ENCODE data around the gene NBEAL2.

DNA sequence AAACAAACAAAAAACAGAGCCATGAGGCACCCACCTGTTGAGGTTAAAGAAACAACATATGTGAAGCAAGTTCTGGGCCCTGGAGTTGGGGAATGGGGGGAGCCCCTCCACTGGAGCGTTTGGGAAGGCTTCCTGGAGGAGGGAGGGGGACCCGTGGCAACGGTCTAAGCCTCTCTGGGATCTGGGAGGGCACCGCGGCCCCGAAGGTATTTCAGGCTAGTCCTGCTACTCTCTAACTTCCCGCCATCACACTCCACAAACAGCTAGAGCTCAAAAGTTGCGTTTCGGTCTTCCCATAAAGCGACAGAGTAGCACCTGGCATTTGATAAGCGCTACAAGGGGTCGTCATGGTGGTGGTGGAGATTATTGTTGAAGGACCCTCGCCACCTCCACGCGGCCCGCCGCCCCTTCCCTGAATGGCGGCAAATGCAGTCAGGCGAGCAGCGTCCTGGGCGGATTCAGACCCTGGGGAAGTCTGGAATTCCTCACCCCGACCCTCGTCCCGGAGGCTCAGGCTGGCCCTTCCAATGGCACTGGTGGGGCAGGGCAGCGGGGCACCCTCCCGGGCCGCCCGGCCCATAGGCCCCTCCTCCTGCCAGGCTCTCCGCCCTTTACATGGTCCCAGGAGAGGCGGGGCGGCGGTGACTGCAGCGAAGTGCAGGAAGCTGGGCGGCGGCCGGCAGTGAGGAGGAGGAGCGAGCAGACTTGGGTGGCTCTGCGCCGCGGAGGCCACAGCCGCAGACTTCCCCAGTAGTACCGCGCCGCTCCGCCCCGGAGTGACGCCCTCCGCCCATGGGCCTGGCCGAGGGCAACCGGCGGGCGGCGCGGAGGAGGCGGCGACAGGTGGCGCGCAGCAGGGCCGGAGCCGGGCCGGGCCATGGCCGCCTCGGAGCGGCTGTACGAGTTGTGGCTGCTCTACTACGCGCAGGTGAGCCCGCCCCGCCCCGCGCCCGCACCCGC is at the start of gene NBEAL2:
- TF ChIP-seq POLR2A (IDR thresholded peaks at IDR 0.05; ENCODE audit: low read depth, low read length) (no peak), MAFK (IDR thresholded peaks at IDR 0.05; ENCODE audit: low read depth, low read length) (no peak)
- TF ChIP-seq, protein P1, sequence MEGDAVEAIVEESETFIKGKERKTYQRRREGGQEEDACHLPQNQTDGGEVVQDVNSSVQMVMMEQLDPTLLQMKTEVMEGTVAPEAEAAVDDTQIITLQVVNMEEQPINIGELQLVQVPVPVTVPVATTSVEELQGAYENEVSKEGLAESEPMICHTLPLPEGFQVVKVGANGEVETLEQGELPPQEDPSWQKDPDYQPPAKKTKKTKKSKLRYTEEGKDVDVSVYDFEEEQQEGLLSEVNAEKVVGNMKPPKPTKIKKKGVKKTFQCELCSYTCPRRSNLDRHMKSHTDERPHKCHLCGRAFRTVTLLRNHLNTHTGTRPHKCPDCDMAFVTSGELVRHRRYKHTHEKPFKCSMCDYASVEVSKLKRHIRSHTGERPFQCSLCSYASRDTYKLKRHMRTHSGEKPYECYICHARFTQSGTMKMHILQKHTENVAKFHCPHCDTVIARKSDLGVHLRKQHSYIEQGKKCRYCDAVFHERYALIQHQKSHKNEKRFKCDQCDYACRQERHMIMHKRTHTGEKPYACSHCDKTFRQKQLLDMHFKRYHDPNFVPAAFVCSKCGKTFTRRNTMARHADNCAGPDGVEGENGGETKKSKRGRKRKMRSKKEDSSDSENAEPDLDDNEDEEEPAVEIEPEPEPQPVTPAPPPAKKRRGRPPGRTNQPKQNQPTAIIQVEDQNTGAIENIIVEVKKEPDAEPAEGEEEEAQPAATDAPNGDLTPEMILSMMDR (conservative IDR thresholded peaks at IDR 0.05; ENCODE audit: low read depth, low read length): 0 out of 2 replicates have a peak, but pooled peaks have one; percentile 13
- TF ChIP-seq, protein P2, sequence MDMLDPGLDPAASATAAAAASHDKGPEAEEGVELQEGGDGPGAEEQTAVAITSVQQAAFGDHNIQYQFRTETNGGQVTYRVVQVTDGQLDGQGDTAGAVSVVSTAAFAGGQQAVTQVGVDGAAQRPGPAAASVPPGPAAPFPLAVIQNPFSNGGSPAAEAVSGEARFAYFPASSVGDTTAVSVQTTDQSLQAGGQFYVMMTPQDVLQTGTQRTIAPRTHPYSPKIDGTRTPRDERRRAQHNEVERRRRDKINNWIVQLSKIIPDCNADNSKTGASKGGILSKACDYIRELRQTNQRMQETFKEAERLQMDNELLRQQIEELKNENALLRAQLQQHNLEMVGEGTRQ (IDR thresholded peaks at IDR 0.05; ENCODE audit: low read depth, low read length): no peak
